ENCODE results near the gene FAM200C.

DNA sequence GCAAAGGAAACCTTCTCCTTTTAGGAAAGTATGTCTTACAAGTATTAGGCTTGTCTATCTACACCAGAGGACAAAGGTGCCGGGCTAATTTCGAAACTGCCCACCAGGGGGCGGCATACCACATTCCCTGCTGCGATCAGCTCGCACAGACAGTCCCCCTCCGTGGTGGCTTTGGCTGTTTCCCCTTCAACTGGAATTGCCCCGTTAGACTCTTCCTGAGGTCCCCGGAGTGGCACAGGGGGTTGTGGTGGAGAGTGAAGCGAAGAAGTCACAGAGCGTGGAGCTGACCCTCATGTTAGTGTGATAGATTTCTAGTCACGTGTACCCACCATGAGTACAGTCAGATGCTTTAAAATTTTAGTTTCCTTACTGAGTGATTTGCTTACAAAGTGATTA is 39.3 kb upstream of the FAM200C start:
- TF ChIP-seq, protein P1, sequence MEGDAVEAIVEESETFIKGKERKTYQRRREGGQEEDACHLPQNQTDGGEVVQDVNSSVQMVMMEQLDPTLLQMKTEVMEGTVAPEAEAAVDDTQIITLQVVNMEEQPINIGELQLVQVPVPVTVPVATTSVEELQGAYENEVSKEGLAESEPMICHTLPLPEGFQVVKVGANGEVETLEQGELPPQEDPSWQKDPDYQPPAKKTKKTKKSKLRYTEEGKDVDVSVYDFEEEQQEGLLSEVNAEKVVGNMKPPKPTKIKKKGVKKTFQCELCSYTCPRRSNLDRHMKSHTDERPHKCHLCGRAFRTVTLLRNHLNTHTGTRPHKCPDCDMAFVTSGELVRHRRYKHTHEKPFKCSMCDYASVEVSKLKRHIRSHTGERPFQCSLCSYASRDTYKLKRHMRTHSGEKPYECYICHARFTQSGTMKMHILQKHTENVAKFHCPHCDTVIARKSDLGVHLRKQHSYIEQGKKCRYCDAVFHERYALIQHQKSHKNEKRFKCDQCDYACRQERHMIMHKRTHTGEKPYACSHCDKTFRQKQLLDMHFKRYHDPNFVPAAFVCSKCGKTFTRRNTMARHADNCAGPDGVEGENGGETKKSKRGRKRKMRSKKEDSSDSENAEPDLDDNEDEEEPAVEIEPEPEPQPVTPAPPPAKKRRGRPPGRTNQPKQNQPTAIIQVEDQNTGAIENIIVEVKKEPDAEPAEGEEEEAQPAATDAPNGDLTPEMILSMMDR (IDR thresholded peaks at IDR 0.05; ENCODE audit: low read depth, low read length): peak; percentile 73
- TF ChIP-seq EZH2phosphoT487 (IDR thresholded peaks at IDR 0.05; ENCODE audit: low read depth): no peak
